PC-3 (cell line): ENCODE measurements around the gene CD151. TPM values are rescaled to one million over a fixed set of nuclear protein-coding genes. Genes with fewer than 3 reads are reported as not detected.
A peak's percentile ranks its signal among the peaks of the same experiment; 100 is the strongest.

ENCODE experiments used
- ATAC-seq: fragments of 200-7000 bp; cut with Tn5 transposase; 2 replicates; pipeline ENCODE4 v1.9.1; 2020; ENCODE audit warnings: mild to moderate bottlenecking, moderate library complexity
- BruUV-seq: library from RNA; stranded (reverse); fragments of 400-500 nt; replicated peaks from 2 replicates; lab custom pipeline; 2021; lab: Mats Ljungman, UMichigan
- CTCF ChIA-PET: fragments of 300-600 bp; sonication (Branson Sonifier 250); formaldehyde crosslinking; loops from one replicate; lab custom pipeline; 2022; ENCODE audit warnings: antibody characterized with exemption; lab: Charles Lee
- POLR2A ChIA-PET: fragments of 300-600 bp; sonication (Branson Sonifier 250); formaldehyde crosslinking; loops from one replicate; lab custom pipeline; 2022; ENCODE audit warnings: antibody characterized with exemption; ENCODE audit not compliant: unreplicated experiment; lab: Charles Lee
- DNase-seq: peaks from one replicate; pipeline ENCODE4 v3.0.0-alpha.2; 2015
- H2AFZ ChIP-seq: fragments of 300-600 bp; sonication (generic); 2 replicates; pipeline ENCODE4 v1.6.0; 2016; ENCODE audit warnings: antibody characterized with exemption, low read length
- H3F3A ChIP-seq: fragments of 300-600 bp; sonication (generic); one replicate; pipeline ENCODE4 v1.6.0; 2017; ENCODE audit warnings: antibody characterized with exemption, low read length, control low read depth, mild to moderate bottlenecking; ENCODE audit not compliant: unreplicated experiment
- H3K27ac ChIP-seq: fragments of 300-600 bp; sonication (generic); 2 replicates; pipeline ENCODE4 v1.5.1; 2016; ENCODE audit warnings: mild to moderate bottlenecking, low read length
- H3K27me3 ChIP-seq: fragments of 300-600 bp; sonication (generic); 2 replicates; pipeline ENCODE4 v1.6.1; 2016; ENCODE audit warnings: low read length, mixed read lengths
- H3K36me3 ChIP-seq: fragments of 300-600 bp; sonication (generic); 2 replicates; pipeline ENCODE4 v1.6.1; 2016; ENCODE audit warnings: low read depth, mixed run types, low read length, mixed read lengths
- H3K4me1 ChIP-seq: fragments of 300-600 bp; sonication (generic); 2 replicates; pipeline ENCODE4 v1.5.1; 2016; ENCODE audit warnings: low read length; ENCODE audit not compliant: insufficient read depth
- H3K4me2 ChIP-seq: fragments of 300-600 bp; sonication (generic); 2 replicates; pipeline ENCODE4 v1.6.0; 2016; ENCODE audit warnings: low read length
- H3K4me3 ChIP-seq: fragments of 300-600 bp; sonication (generic); 2 replicates; pipeline ENCODE4 v1.5.1; 2016; ENCODE audit warnings: mild to moderate bottlenecking, low read length, mixed read lengths
- H3K79me2 ChIP-seq: fragments of 300-600 bp; sonication (generic); 2 replicates; pipeline ENCODE4 v1.6.1; 2017; ENCODE audit warnings: low read length, mixed read lengths
- H3K9ac ChIP-seq: fragments of 300-600 bp; sonication (generic); 2 replicates; pipeline ENCODE4 v1.6.0; 2016; ENCODE audit warnings: mild to moderate bottlenecking, low read length
- H3K9me2 ChIP-seq: fragments of 300-600 bp; sonication (generic); replicated peaks from 2 replicates; pipeline ENCODE4 v1.6.1; 2016; ENCODE audit warnings: mixed run types, low read length, mixed read lengths
- H3K9me3 ChIP-seq: fragments of 300-600 bp; sonication (generic); 2 replicates; pipeline ENCODE4 v1.6.1; 2016; ENCODE audit warnings: low read length, mixed read lengths
- H4K20me1 ChIP-seq: fragments of 300-600 bp; sonication (generic); 2 replicates; pipeline ENCODE4 v1.6.1; 2016; ENCODE audit warnings: low read length, mixed read lengths
- EZH2 ChIP-seq: fragments of 300-600 bp; sonication (generic); IDR thresholded peaks from one replicate; pipeline ENCODE4 v1.6.1; 2017; ENCODE audit warnings: antibody characterized with exemption, mild to moderate bottlenecking, low read length; ENCODE audit not compliant: unreplicated experiment
- EZH2phosphoT487 ChIP-seq: fragments of 300-600 bp; sonication (generic); IDR thresholded peaks from 2 replicates; pipeline ENCODE4 v1.6.1; 2018; ENCODE audit warnings: mild to moderate bottlenecking, antibody characterized with exemption, low read length, borderline replicate concordance
- intact Hi-C: fragments of 100-400 bp; cut with micrococcal nuclease; formaldehyde crosslinking; loops from 2 replicates; pipeline ENCODE4 v1.9.0; 2023
- total RNA-seq: library from RNA; depleted of rRNA; stranded (reverse); fragments of >200 nt; gene quantifications from 2 replicates; pipeline ENCODE4 v1.2.3, GENCODE V29; 2014
- TF ChIP-seq, protein P1 (sequence below): fragments of 300-600 bp; sonication (generic); conservative IDR thresholded peaks from 2 replicates; pipeline ENCODE4 v1.5.1; 2017; ENCODE audit warnings: antibody characterized with exemption, low read depth, mild to moderate bottlenecking, low read length

Gene CD151
- total RNA-seq, 1 experiment from 2014 or later: 469 TPM

GRCh38 chr11:833849-834311 is 1.1 kb downstream of the CD151 start:
- ATAC-seq (no peak), DNase-seq (peak; percentile 18)
- H3K79me2 ChIP-seq: peaks cover 56% of the 10 kb centered on the region
- no peak for TF ChIP-seq EZH2phosphoT487
- TF ChIP-seq, protein P1, sequence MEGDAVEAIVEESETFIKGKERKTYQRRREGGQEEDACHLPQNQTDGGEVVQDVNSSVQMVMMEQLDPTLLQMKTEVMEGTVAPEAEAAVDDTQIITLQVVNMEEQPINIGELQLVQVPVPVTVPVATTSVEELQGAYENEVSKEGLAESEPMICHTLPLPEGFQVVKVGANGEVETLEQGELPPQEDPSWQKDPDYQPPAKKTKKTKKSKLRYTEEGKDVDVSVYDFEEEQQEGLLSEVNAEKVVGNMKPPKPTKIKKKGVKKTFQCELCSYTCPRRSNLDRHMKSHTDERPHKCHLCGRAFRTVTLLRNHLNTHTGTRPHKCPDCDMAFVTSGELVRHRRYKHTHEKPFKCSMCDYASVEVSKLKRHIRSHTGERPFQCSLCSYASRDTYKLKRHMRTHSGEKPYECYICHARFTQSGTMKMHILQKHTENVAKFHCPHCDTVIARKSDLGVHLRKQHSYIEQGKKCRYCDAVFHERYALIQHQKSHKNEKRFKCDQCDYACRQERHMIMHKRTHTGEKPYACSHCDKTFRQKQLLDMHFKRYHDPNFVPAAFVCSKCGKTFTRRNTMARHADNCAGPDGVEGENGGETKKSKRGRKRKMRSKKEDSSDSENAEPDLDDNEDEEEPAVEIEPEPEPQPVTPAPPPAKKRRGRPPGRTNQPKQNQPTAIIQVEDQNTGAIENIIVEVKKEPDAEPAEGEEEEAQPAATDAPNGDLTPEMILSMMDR: no peak
- TF ChIP-seq EZH2: no peak
- H3F3A ChIP-seq: peaks cover 1% of the 10 kb centered on the region
- ChIA-PET CTCF (no interaction called here), POLR2A (interaction anchor here (0.6 to 2.1 kb wide), 3 partner anchors 10 to 58 kb away, joined by 12 to 16 read pairs (median 14); partner anchors contain the start of genes PNPLA2 and TSPAN4)
- H3K36me3 ChIP-seq: peaks cover 27% of the 10 kb centered on the region
- H3K27me3 ChIP-seq: no peaks in the 10 kb centered on the region
- H3K9ac ChIP-seq: peak overlapping the region; percentile 94
- no peak overlapping the region for H2AFZ ChIP-seq
- intact Hi-C loops: no loop called here
- peak overlapping the region; percentile 99 for H3K4me2 ChIP-seq
- no TSS peak for BruUV-seq
- peaks cover 8% of the 10 kb centered on the region for H4K20me1 ChIP-seq
- H3K4me1 ChIP-seq: peaks cover 24% of the 10 kb centered on the region
- peak overlapping the region; percentile 91 for H3K27ac ChIP-seq
- H3K4me3 ChIP-seq: peak overlapping the region; percentile 73
- H3K9me3 ChIP-seq: no peaks in the 10 kb centered on the region
- no peaks in the 10 kb centered on the region for H3K9me2 ChIP-seq

GRCh38 chr11:834371-835316 is 1.9 kb downstream of the CD151 start:
- H3K36me3 ChIP-seq: peaks cover 34% of the 10 kb centered on the region
- CTCF ChIA-PET: interaction anchor here (0.5 to 1.0 kb wide), 3 partner anchors 24 to 94 kb away, joined by 3 to 10 read pairs (median 3); no protein-coding TSS in a partner anchor
- peak overlapping the region; percentile 73 for H3K4me3 ChIP-seq
- peak overlapping the region; percentile 91 for H3K27ac ChIP-seq
- TF ChIP-seq EZH2 (no peak), EZH2phosphoT487 (no peak)
- TF ChIP-seq, protein P1: 0 out of 2 replicates have a peak, but pooled peaks have one; percentile 13
- H3K79me2 ChIP-seq: peaks cover 58% of the 10 kb centered on the region
- H2AFZ ChIP-seq: no peak overlapping the region
- peaks cover 9% of the 10 kb centered on the region for H3F3A ChIP-seq
- H3K9ac ChIP-seq: peak overlapping the region; percentile 94
- DNase-seq (peak; percentile 94), ATAC-seq (peak; percentile 62)
- H3K4me2 ChIP-seq: peak overlapping the region; percentile 99
- H3K9me3 ChIP-seq: no peaks in the 10 kb centered on the region
- no peaks in the 10 kb centered on the region for H3K27me3 ChIP-seq
- POLR2A ChIA-PET: interaction anchor here (0.6 to 2.1 kb wide), 4 partner anchors 9 to 59 kb away, joined by 4 to 16 read pairs (median 13); partner anchors contain the start of genes PNPLA2 and TSPAN4
- H3K4me1 ChIP-seq: peaks cover 24% of the 10 kb centered on the region
- BruUV-seq: TSS peak; percentile 65
- H3K9me2 ChIP-seq: no peaks in the 10 kb centered on the region
- H4K20me1 ChIP-seq: peaks cover 16% of the 10 kb centered on the region
- intact Hi-C loops: no loop called here
